Liver (tissue), 9 donors: ENCODE results near the gene MAP6. TPM values are rescaled to one million over a fixed set of nuclear protein-coding genes. Genes with fewer than 3 reads are reported as not detected.

Experiments used
- DNase-seq: peaks from one replicate; pipeline ENCODE4 v3.0.0-alpha.2; 2017; ENCODE audit warnings: low spot score
- H3K27ac ChIP-seq, 2 donors: one replicate each; pipeline ENCODE4 v1.7.0; 2013; ENCODE audit warnings: inconsistent platforms in 2 of 2, low read length in 2 of 2, control low read depth in 1 of 2, low read depth in 1 of 2, mild to moderate bottlenecking in 1 of 2
- H3K27me3 ChIP-seq, 4 donors: one replicate each; pipeline versions ENCODE4 v1.6.1 to v1.7.0; 2013; ENCODE audit warnings: low read length in 3 of 4, inconsistent platforms in 1 of 4, mild to moderate bottlenecking in 1 of 4, moderate library complexity in 1 of 4; ENCODE audit not compliant: control insufficient read depth in 4 of 4, insufficient read depth in 4 of 4
- H3K36me3 ChIP-seq, 4 donors: one replicate each; pipeline versions ENCODE4 v1.6.1 to v1.7.0; 2013; ENCODE audit warnings: low read length in 3 of 4, mild to moderate bottlenecking in 3 of 4, low read depth in 1 of 4, moderate library complexity in 1 of 4; ENCODE audit not compliant: control insufficient read depth in 4 of 4, insufficient read depth in 3 of 4
- H3K4me1 ChIP-seq, 4 donors: one replicate each; pipeline versions ENCODE4 v1.6.1 to v1.7.0; 2013; ENCODE audit warnings: low read length in 3 of 4, mild to moderate bottlenecking in 3 of 4, moderate library complexity in 1 of 4; ENCODE audit not compliant: control insufficient read depth in 4 of 4, insufficient read depth in 4 of 4
- H3K4me3 ChIP-seq, 3 donors: one replicate each; pipeline versions ENCODE4 v1.6.1 to v1.7.0; 2013; ENCODE audit warnings: low read length in 3 of 3, control low read depth in 1 of 3, low read depth in 1 of 3, mild to moderate bottlenecking in 1 of 3
- H3K9ac ChIP-seq, 2 donors: one replicate each; pipeline ENCODE4 v1.7.0; 2013; ENCODE audit warnings: low read length in 2 of 2, mild to moderate bottlenecking in 2 of 2, moderate library complexity in 2 of 2, control low read depth in 1 of 2, low read depth in 1 of 2
- H3K9me3 ChIP-seq, 4 donors: one replicate each; pipeline versions ENCODE4 v1.6.1 to v1.7.0; 2013; ENCODE audit warnings: low read length in 3 of 4; ENCODE audit not compliant: control insufficient read depth in 4 of 4
- ATF3 ChIP-seq: IDR thresholded peaks from 2 replicates; pipeline ENCODE4 v1.6.1; 2016; ENCODE audit warnings: antibody characterized with exemption
- CTCF ChIP-seq: fragments of 150-350 bp; IDR thresholded peaks from 2 replicates; pipeline ENCODE4 v1.5.1; 2017; ENCODE audit warnings: improper control_type of control experiment, low read depth, low read length; ENCODE audit not compliant: missing input control
- EGR1 ChIP-seq, 2 donors: IDR thresholded peaks; 2 replicates each; pipeline ENCODE4 v1.6.1; 2016 to 2018; ENCODE audit warnings: antibody characterized with exemption in 2 of 2, low read depth in 2 of 2
- FOXA1 ChIP-seq: IDR thresholded peaks from 2 replicates; pipeline ENCODE4 v1.6.1; 2016; ENCODE audit warnings: antibody characterized with exemption
- FOXA2 ChIP-seq: IDR thresholded peaks from 2 replicates; pipeline ENCODE4 v1.6.1; 2016; ENCODE audit warnings: antibody characterized with exemption
- HNF4A ChIP-seq, 2 donors: conservative IDR thresholded peaks; 2 replicates each; pipeline ENCODE4 v1.6.1; 2016; ENCODE audit warnings: antibody characterized with exemption in 2 of 2, mild to moderate bottlenecking in 2 of 2
- HNF4G ChIP-seq: IDR thresholded peaks from 2 replicates; pipeline ENCODE4 v1.6.1; 2016; ENCODE audit warnings: antibody characterized with exemption
- JUND ChIP-seq, 2 donors: IDR thresholded peaks; 2 replicates each; pipeline ENCODE4 v1.6.1; 2016; ENCODE audit warnings: antibody characterized with exemption in 2 of 2
- MAX ChIP-seq: IDR thresholded peaks from 2 replicates; pipeline ENCODE4 v1.6.1; 2016; ENCODE audit warnings: antibody characterized with exemption
- RAD21 ChIP-seq, 2 donors: IDR thresholded peaks; 2 replicates each; pipeline ENCODE4 v1.6.1; 2016; ENCODE audit warnings: antibody characterized with exemption in 2 of 2, mild to moderate bottlenecking in 2 of 2
- REST ChIP-seq: IDR thresholded peaks from 2 replicates; pipeline ENCODE4 v1.6.1; 2016; ENCODE audit warnings: antibody characterized with exemption, mild to moderate bottlenecking
- RXRA ChIP-seq, 2 donors: IDR thresholded peaks; 2 replicates each; pipeline ENCODE4 v1.6.1; 2017 to 2018; ENCODE audit warnings: antibody characterized with exemption in 2 of 2, mild to moderate bottlenecking in 1 of 2
- SP1 ChIP-seq: IDR thresholded peaks from 2 replicates; pipeline ENCODE4 v1.6.1; 2018; ENCODE audit warnings: antibody characterized with exemption, mild to moderate bottlenecking
- TAF1 ChIP-seq: conservative IDR thresholded peaks from 2 replicates; pipeline ENCODE4 v1.6.1; 2016; ENCODE audit warnings: antibody characterized with exemption, mild to moderate bottlenecking
- ZBTB33 ChIP-seq: IDR thresholded peaks from 2 replicates; pipeline ENCODE4 v1.6.1; 2016; ENCODE audit warnings: antibody characterized with exemption
- WGBS: extraction: QIAGEN DNeasy Blood & Tissue Kit; methylation state at CpG from one replicate; pipeline ENCODE4 v1.1.7; 2013; 5-methylcytosine and 5-hydroxymethylcytosine counted together
- polyA plus RNA-seq, 2 donors: library from polyadenylated mRNA; stranded (reverse) in 1 of 2; unstranded in 1 of 2; fragments of 200-250 nt in 1 of 2; fragments of >200 nt in 1 of 2; fragmentation: Nextera tagmentation in 1 of 2; extraction: Ambion mirVana in 1 of 2; gene quantifications; one replicate each; pipeline versions ENCODE4 v1.2.1 to v1.2.3, GENCODE V29; 2013 to 2015
- total RNA-seq, 2 donors: library from RNA; depleted of rRNA; stranded (reverse); fragments of >200 nt; gene quantifications; one replicate each; pipeline ENCODE4 v1.2.3, GENCODE V29; 2014
- donor health status: healthy.
- donor health status: healthy.
- donor health status: healthy.
- donor health status: healthy.
- donor health status: healthy.

MAP6 gene
- total and polyA plus RNA-seq, 4 donors = 0.22 to 0.36 (median 0.24) TPM

GRCh38 chr11:75664389-75664788, 4.4 kb downstream of the MAP6 start:
- DNase-seq = no peak
- H3K9me3 ChIP-seq = no peaks in the 10 kb centered on the region
- no peak overlapping the region for H3K27ac ChIP-seq
- TF ChIP-seq SP1 (no peak), MAX (no peak), FOXA2 (no peak), FOXA1 (no peak), HNF4G (no peak), JUND (IDR thresholded peaks at IDR 0.05) (no peak), EGR1 (IDR thresholded peaks at IDR 0.05; ENCODE audit: low read depth in 2 of 2) (no peak), ZBTB33 (no peak), RAD21 (IDR thresholded peaks at IDR 0.05) (no peak), ATF3 (no peak), CTCF (no peak), HNF4A (conservative IDR thresholded peaks at IDR 0.05) (no peak), REST (no peak)
- no peaks in the 10 kb centered on the region for H3K36me3 ChIP-seq
- H3K4me3 ChIP-seq = no peak overlapping the region
- H3K4me1 ChIP-seq = peaks cover 9 to 20% (median 14%) of the 10 kb centered on the region in 4 donors
- no peak overlapping the region for H3K9ac ChIP-seq
- peaks cover 0 to 2% (median 0%) of the 10 kb centered on the region in 4 donors for H3K27me3 ChIP-seq
- 93% methylated on average over 1 of the region's 1 CpG for WGBS

GRCh38 chr11:75663808-75664207, 5.0 kb downstream of the MAP6 start:
- Histone ChIP-seq H3K9ac (no peak overlapping the region), H3K4me3 (no peak overlapping the region), H3K9me3 (no peaks in the 10 kb centered on the region), H3K27me3 (peaks cover 0 to 2% (median 0%) of the 10 kb centered on the region in 4 donors), H3K27ac (no peak overlapping the region), H3K36me3 (no peaks in the 10 kb centered on the region), H3K4me1 (peaks cover 9 to 19% (median 14%) of the 10 kb centered on the region in 4 donors)
- TF ChIP-seq FOXA2 (no peak), EGR1 (IDR thresholded peaks at IDR 0.05; ENCODE audit: low read depth in 2 of 2) (no peak), ZBTB33 (no peak), MAX (no peak), RXRA (IDR thresholded peaks at IDR 0.05) (no peak), TAF1 (no peak), REST (no peak), FOXA1 (no peak), HNF4A (conservative IDR thresholded peaks at IDR 0.05) (no peak), SP1 (no peak), JUND (IDR thresholded peaks at IDR 0.05) (no peak)
- no peak for DNase-seq
- WGBS = 90% methylated on average over 1 of the region's 1 CpG
